ENCODE data around the gene PSD4.

PSD4 gene

GRCh38 chr2:113206251-113206650 lies 32.5 kb downstream of the PSD4 start:
- Histone ChIP-seq H3K27me3 (ENCODE audit: low read depth) (no peaks in the 10 kb centered on the region), H3K4me1 (no peaks in the 10 kb centered on the region), H3K36me3 (replicated peaks) (no peaks in the 10 kb centered on the region), H3K4me3 (no peak overlapping the region), H3K9me3 (no peaks in the 10 kb centered on the region)
- no peak for DNase-seq (ENCODE audit: low spot score in 2 of 2)
- in situ Hi-C loops (cut with MboI; ENCODE audit: low sequenced_read_pairs): loop anchor here (10.0 kb wide), 1 partner anchor 169 kb away; no protein-coding TSS in a partner anchor

DNA sequence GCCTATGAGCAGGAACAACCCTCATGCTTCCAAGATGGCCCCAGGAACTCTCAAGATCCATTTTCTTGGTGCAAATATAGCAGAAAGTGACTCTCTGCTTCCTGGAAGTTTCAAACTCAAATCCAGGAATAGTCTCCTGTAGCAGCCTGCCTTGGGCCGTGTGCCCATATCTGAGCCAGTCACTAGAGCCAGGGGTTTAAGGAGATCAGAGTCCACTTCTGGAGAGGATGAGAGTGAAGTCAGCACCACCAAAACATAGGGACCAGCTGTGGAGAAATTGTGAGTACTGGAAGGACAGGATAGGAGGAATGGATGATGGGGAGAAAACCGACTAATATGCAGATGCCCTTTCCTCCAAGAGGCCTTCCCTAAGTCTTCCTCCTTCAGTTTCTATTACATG lies 33.2 kb downstream of the PSD4 start:
- Histone ChIP-seq H3K4me3 (no peak overlapping the region), H3K27me3 (ENCODE audit: low read depth) (no peaks in the 10 kb centered on the region), H3K4me1 (no peaks in the 10 kb centered on the region), H3K36me3 (replicated peaks) (no peaks in the 10 kb centered on the region), H3K9me3 (no peaks in the 10 kb centered on the region)
- DNase-seq (ENCODE audit: low spot score in 2 of 2): no peak
- in situ Hi-C loops (cut with MboI; ENCODE audit: low sequenced_read_pairs): loop anchor here (10.0 kb wide), 1 partner anchor 168 kb away; no protein-coding TSS in a partner anchor

DNA sequence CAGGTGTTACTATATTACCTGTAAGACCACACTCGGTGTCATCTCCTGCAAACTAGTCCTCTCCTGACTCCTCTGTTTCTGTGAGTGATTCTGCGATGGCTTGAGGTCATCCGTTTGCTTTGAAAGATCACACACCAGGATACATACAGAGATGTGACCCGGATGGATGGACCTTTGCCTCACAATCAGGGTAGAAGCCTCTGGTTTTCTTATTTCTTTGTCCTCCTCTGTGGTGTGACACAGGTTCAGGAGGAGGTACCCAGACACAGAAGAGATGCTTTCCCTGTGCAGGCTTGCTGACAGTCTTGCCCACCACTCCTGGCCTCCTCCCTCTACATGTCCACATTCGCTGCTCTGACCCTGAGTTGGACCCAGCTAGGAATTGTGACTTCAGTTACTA lies 34.6 kb downstream of the PSD4 start:
- Histone ChIP-seq H3K4me3 (no peak overlapping the region), H3K4me1 (no peaks in the 10 kb centered on the region), H3K27me3 (ENCODE audit: low read depth) (no peaks in the 10 kb centered on the region), H3K36me3 (replicated peaks) (no peaks in the 10 kb centered on the region), H3K9me3 (no peaks in the 10 kb centered on the region)
- in situ Hi-C loops (cut with MboI; ENCODE audit: low sequenced_read_pairs): loop anchor here (10.0 kb wide), 1 partner anchor 166 kb away; no protein-coding TSS in a partner anchor
- no peak for DNase-seq (ENCODE audit: low spot score in 2 of 2)

DNA sequence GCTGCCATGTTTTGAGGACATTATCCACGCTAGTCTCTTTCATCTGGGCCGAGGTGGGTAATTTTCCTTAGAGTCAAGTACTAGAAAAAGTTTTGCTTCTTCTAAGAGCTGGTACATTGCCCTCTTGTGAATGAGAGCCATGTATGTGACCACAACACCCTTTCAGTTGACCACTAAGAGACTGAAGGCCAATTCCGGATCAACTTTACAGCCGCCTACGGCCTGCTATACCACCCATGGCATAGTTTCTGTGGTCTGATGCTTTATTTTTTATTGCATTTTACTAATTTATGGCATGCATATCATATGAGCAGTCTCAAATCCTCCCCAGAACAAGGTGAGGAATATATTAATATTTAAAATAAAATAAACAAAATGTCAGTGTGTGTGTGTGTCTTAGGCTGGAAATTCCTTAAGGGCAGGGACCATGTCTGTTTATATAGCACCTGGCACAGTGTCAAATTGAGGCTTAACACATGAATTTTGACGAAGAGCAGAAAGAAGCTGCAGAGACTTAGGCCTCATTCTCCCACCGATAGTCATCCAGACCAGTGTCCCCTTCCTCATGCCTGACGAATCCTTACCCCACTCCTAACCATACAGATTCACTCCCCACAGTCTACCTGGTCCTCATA lies 35.4 kb downstream of the PSD4 start:
- no peaks in the 10 kb centered on the region for H3K4me1 ChIP-seq
- in situ Hi-C loops (cut with MboI; ENCODE audit: low sequenced_read_pairs): loop anchor here (10.0 kb wide), 1 partner anchor 166 kb away; no protein-coding TSS in a partner anchor
- H3K4me3 ChIP-seq: no peak overlapping the region
- no peaks in the 10 kb centered on the region for H3K9me3 ChIP-seq
- no peaks in the 10 kb centered on the region for H3K27me3 ChIP-seq (ENCODE audit: low read depth)
- DNase-seq (ENCODE audit: low spot score in 2 of 2): no peak
- H3K36me3 ChIP-seq (replicated peaks): no peaks in the 10 kb centered on the region

DNA sequence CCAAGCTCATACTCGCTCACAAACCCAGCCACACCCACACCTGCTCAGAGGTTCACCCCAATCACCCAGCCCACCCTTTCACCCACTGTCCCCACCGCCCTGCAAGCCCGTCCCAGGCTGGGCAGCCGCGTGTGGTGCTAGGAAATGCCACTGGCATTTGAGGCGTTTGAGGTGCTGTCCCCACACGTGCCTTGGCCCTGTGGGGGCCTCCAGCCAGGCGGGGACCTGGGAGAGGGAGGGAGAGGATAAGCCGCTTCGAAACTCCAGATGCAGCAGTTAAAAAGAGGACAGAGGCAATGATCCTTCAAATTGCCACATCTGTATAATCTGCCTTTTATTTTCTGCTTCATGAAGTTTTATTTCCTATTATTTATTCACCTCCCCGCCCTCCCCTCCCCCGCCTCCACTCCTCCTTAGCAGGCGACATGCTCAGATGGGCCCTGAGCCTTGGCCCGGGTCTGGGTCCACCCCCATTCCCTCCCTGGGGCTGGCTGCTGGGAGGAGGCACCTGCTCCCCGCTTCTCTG lies 35.9 kb downstream of the PSD4 start:
- Histone ChIP-seq H3K4me3 (no peak overlapping the region), H3K9me3 (no peaks in the 10 kb centered on the region), H3K4me1 (no peaks in the 10 kb centered on the region), H3K27me3 (ENCODE audit: low read depth) (no peaks in the 10 kb centered on the region), H3K36me3 (replicated peaks) (no peaks in the 10 kb centered on the region)
- DNase-seq (ENCODE audit: low spot score in 2 of 2): no peak
- in situ Hi-C loops (cut with MboI; ENCODE audit: low sequenced_read_pairs): loop anchor here (10.0 kb wide), 1 partner anchor 165 kb away; no protein-coding TSS in a partner anchor

GRCh38 chr2:113211226-113212105 lies 37.7 kb downstream of the PSD4 start:
- Histone ChIP-seq H3K27me3 (ENCODE audit: low read depth) (no peaks in the 10 kb centered on the region), H3K36me3 (replicated peaks) (no peaks in the 10 kb centered on the region), H3K4me1 (no peaks in the 10 kb centered on the region), H3K9me3 (no peaks in the 10 kb centered on the region), H3K4me3 (no peak overlapping the region)
- in situ Hi-C loops (cut with MboI; ENCODE audit: low sequenced_read_pairs): no loop called here
- no peak for DNase-seq (ENCODE audit: low spot score in 2 of 2)

- H3K4me3 ChIP-seq: no peak overlapping the region
- no peak for DNase-seq (ENCODE audit: low spot score in 2 of 2)
- no peaks in the 10 kb centered on the region for H3K4me1 ChIP-seq
These were observed 38.7 kb downstream of the PSD4 start for GRCh38 chr2:113212245-113213060.

DNA sequence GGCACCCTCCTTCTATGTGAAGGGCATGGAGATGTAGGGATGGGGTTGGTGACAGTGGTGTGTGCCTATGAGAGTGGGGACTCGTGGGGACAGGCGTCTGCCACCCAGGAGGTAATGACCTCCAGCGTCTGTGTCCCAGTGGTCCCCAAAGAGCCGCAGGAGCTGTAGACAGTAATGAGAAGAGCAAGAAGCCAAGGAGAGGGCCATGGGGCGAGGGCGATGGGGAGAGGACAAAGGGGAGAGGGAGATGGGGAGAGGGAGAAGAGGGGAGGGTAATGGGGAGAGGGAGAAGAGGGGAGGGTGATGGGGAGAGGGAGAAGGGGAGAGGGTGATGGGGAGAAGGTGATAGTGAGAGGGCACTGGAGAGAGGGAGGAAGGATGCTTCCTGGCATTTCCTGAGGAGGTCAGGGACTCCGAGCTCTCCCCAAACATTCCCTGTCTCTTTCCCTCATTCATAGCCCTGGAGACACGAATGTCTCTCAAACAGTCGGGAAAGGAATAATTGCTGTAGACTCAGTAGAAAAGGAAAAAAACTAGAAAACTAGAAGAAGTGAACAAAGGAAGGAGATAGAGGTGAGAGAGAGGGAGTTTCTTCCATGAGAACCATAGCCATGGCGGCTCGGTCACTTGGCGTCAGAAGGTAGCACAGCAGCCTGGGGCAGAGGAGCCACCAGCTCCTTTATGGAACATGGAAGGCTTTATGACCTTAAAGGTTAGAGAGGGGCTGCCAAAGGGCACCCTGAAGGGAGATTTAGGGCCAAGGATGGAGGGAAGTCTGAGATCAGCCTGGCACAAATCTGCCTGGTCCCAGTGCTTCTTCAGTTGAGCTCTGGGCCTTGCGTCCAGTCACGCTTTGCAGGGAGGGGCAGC lies 39.5 kb downstream of the PSD4 start:
- Histone ChIP-seq H3K9me3 (no peaks in the 10 kb centered on the region), H3K36me3 (replicated peaks) (no peaks in the 10 kb centered on the region), H3K4me3 (no peak overlapping the region), H3K27me3 (ENCODE audit: low read depth) (no peaks in the 10 kb centered on the region), H3K4me1 (no peaks in the 10 kb centered on the region)
- in situ Hi-C loops (cut with MboI; ENCODE audit: low sequenced_read_pairs): no loop called here
- no peak for DNase-seq (ENCODE audit: low spot score in 2 of 2)

More at GRCh38 chr2:113212245-113213060, 38.7 kb downstream of the PSD4 start:
- in situ Hi-C loops (cut with MboI; ENCODE audit: low sequenced_read_pairs): no loop called here
- H3K9me3 ChIP-seq: no peaks in the 10 kb centered on the region
- no peaks in the 10 kb centered on the region for H3K36me3 ChIP-seq (replicated peaks)
- no peaks in the 10 kb centered on the region for H3K27me3 ChIP-seq (ENCODE audit: low read depth)

GRCh38 chr2:113214141-113214540 lies 40.4 kb downstream of the PSD4 start:
- Histone ChIP-seq H3K4me1 (no peaks in the 10 kb centered on the region), H3K4me3 (no peak overlapping the region), H3K9me3 (no peaks in the 10 kb centered on the region), H3K27me3 (ENCODE audit: low read depth) (no peaks in the 10 kb centered on the region), H3K36me3 (replicated peaks) (no peaks in the 10 kb centered on the region)
- no peak for DNase-seq (ENCODE audit: low spot score in 2 of 2)
- in situ Hi-C loops (cut with MboI; ENCODE audit: low sequenced_read_pairs): no loop called here

- Histone ChIP-seq H3K27me3 (ENCODE audit: low read depth) (no peaks in the 10 kb centered on the region), H3K4me1 (no peaks in the 10 kb centered on the region), H3K9me3 (no peaks in the 10 kb centered on the region), H3K36me3 (replicated peaks) (no peaks in the 10 kb centered on the region), H3K4me3 (no peak overlapping the region)
- DNase-seq (ENCODE audit: low spot score in 2 of 2): no peak
- in situ Hi-C loops (cut with MboI; ENCODE audit: low sequenced_read_pairs): no loop called here
These were observed 41.3 kb downstream of the PSD4 start for GRCh38 chr2:113215056-113215455.

DNA sequence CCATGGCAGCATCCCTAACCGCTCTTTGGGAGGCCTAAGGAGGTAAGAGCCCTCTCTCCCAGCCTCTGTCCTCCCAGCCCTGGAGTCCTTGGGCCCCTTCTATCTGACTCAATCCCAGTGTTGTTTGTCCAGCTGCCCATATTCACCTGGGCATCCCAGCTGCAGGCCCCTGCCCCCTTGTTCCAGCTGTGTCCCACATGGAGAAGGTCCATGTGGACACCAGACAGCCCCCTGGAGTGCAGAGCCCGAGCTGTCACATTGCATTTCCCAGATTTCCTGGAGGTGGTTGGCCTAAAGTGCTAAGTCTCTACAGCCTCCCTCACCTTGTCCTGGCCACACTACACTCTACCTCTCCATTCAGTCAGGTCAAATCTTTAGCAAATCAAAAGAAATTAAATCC lies 42.5 kb downstream of the PSD4 start:
- Histone ChIP-seq H3K9me3 (no peaks in the 10 kb centered on the region), H3K4me3 (no peak overlapping the region), H3K36me3 (replicated peaks) (no peaks in the 10 kb centered on the region), H3K27me3 (ENCODE audit: low read depth) (no peaks in the 10 kb centered on the region), H3K4me1 (peaks cover 10% of the 10 kb centered on the region)
- in situ Hi-C loops (cut with MboI; ENCODE audit: low sequenced_read_pairs): no loop called here
- no peak for DNase-seq (ENCODE audit: low spot score in 2 of 2)

GRCh38 chr2:113216891-113217454 lies 43.2 kb downstream of the PSD4 start:
- peaks cover 12% of the 10 kb centered on the region for H3K4me1 ChIP-seq
- no peaks in the 10 kb centered on the region for H3K9me3 ChIP-seq
- in situ Hi-C loops (cut with MboI; ENCODE audit: low sequenced_read_pairs): no loop called here
- no peaks in the 10 kb centered on the region for H3K36me3 ChIP-seq (replicated peaks)
- H3K4me3 ChIP-seq: no peak overlapping the region
- no peaks in the 10 kb centered on the region for H3K27me3 ChIP-seq (ENCODE audit: low read depth)
- DNase-seq (ENCODE audit: low spot score in 2 of 2): no peak

Data from HAP-1 (cell line).